H9 (cell line): ENCODE results near the gene DMAP1. TPM values are rescaled to one million over a fixed set of nuclear protein-coding genes. Genes with fewer than 3 reads are reported as not detected.

Experiments
- DNase-seq: peaks from one replicate; pipeline ENCODE4 v3.0.0-alpha.2; 2017
- H2AFZ ChIP-seq: one replicate; pipeline ENCODE4 v1.6.1; 2013; ENCODE audit warnings: mild to moderate bottlenecking, low read length, control low read depth, moderate library complexity
- H2AK5ac ChIP-seq: 2 replicates; pipeline ENCODE4 v1.6.1; 2013; ENCODE audit warnings: low read length, control low read depth, mixed read lengths; ENCODE audit not compliant: insufficient read length
- H2BK120ac ChIP-seq: one replicate; pipeline ENCODE4 v1.6.1; 2013; ENCODE audit warnings: low read depth, mild to moderate bottlenecking, low read length, control low read depth, inconsistent platforms; ENCODE audit not compliant: poor library complexity, severe bottlenecking
- H2BK12ac ChIP-seq: 2 replicates; pipeline ENCODE4 v1.6.1; 2013; ENCODE audit warnings: low read length, control low read depth, mixed read lengths, low read depth; ENCODE audit not compliant: insufficient read length
- H2BK15ac ChIP-seq: 2 replicates; pipeline ENCODE4 v1.6.1; 2013; ENCODE audit warnings: low read depth, low read length, control low read depth
- H2BK20ac ChIP-seq: one replicate; pipeline ENCODE4 v1.6.1; 2013; ENCODE audit warnings: low read depth, mild to moderate bottlenecking, low read length, control low read depth, inconsistent platforms; ENCODE audit not compliant: poor library complexity, severe bottlenecking
- H2BK5ac ChIP-seq: 2 replicates; pipeline ENCODE4 v1.6.1; 2013; ENCODE audit warnings: low read length, control low read depth, mixed read lengths; ENCODE audit not compliant: insufficient read length
- H3K14ac ChIP-seq: 2 replicates; pipeline ENCODE4 v1.6.1; 2013; ENCODE audit warnings: low read length, control low read depth; ENCODE audit not compliant: insufficient read depth
- H3K18ac ChIP-seq: 2 replicates; pipeline ENCODE4 v1.6.1; 2013; ENCODE audit warnings: low read depth, mild to moderate bottlenecking, mixed read lengths, low read length, control low read depth; ENCODE audit not compliant: insufficient read length
- H3K23ac ChIP-seq: 2 replicates; pipeline ENCODE4 v1.6.1; 2013; ENCODE audit warnings: low read length, control low read depth, mixed read lengths, low read depth; ENCODE audit not compliant: insufficient read length
- H3K23me2 ChIP-seq: 2 replicates; pipeline ENCODE4 v1.6.1; 2013; ENCODE audit warnings: low read depth, mild to moderate bottlenecking, mixed read lengths, low read length, control low read depth; ENCODE audit not compliant: insufficient read length, poor library complexity, severe bottlenecking
- H3K27ac ChIP-seq: 2 replicates; pipeline ENCODE4 v1.5.1; 2013; ENCODE audit warnings: low read length, control low read depth, mixed read lengths, low read depth; ENCODE audit not compliant: insufficient read length
- H3K27me3 ChIP-seq: 2 replicates; pipeline ENCODE4 v1.6.1; 2013; ENCODE audit warnings: low read length, control low read depth, inconsistent platforms; ENCODE audit not compliant: insufficient read depth
- H3K4ac ChIP-seq: 2 replicates; pipeline ENCODE4 v1.6.1; 2013; ENCODE audit warnings: low read depth, mild to moderate bottlenecking, control low read depth, inconsistent platforms, low read length, moderate library complexity
- H3K4me1 ChIP-seq: 2 replicates; pipeline ENCODE4 v1.6.1; 2013; ENCODE audit warnings: low read length, control low read depth, inconsistent platforms; ENCODE audit not compliant: insufficient read depth
- H3K4me2 ChIP-seq: 2 replicates; pipeline ENCODE4 v1.6.1; 2013; ENCODE audit warnings: low read length, control low read depth, mixed read lengths; ENCODE audit not compliant: insufficient read length, insufficient read depth
- H3K56ac ChIP-seq: 2 replicates; pipeline ENCODE4 v1.6.1; 2013; ENCODE audit warnings: low read depth, mild to moderate bottlenecking, mixed read lengths, low read length, control low read depth; ENCODE audit not compliant: insufficient read length
- H3K79me1 ChIP-seq: 2 replicates; pipeline ENCODE4 v1.6.1; 2013; ENCODE audit warnings: low read depth, mild to moderate bottlenecking, moderate library complexity, low read length, control low read depth, inconsistent platforms; ENCODE audit not compliant: insufficient read depth, poor library complexity, severe bottlenecking
- H3K79me2 ChIP-seq: 2 replicates; pipeline ENCODE4 v1.6.1; 2013; ENCODE audit warnings: low read length, control low read depth, inconsistent platforms; ENCODE audit not compliant: insufficient read depth
- H3K9ac ChIP-seq: 2 replicates; pipeline ENCODE4 v1.6.1; 2013; ENCODE audit warnings: low read length, control low read depth, mixed read lengths; ENCODE audit not compliant: insufficient read length; ENCODE audit errors: extremely low read depth
- H3K9me3 ChIP-seq: one replicate; pipeline ENCODE4 v1.6.1; 2013; ENCODE audit warnings: low read depth, low read length, inconsistent platforms; ENCODE audit not compliant: control insufficient read depth
- H3T11ph ChIP-seq: one replicate; pipeline ENCODE4 v1.6.1; 2013; ENCODE audit warnings: mild to moderate bottlenecking, low read length, control low read depth, inconsistent platforms
- H4K20me1 ChIP-seq: one replicate; pipeline ENCODE4 v1.6.1; 2013; ENCODE audit not compliant: control insufficient read depth, insufficient read length, insufficient read depth
- H4K5ac ChIP-seq: 2 replicates; pipeline ENCODE4 v1.6.1; 2013; ENCODE audit warnings: low read depth, mild to moderate bottlenecking, mixed read lengths, low read length, control low read depth; ENCODE audit not compliant: insufficient read length
- H4K8ac ChIP-seq: replicated peaks from 2 replicates; pipeline ENCODE4 v1.6.1; 2013; ENCODE audit warnings: low read length, control low read depth, mixed read lengths, low read depth; ENCODE audit not compliant: insufficient read length
- H4K91ac ChIP-seq: 2 replicates; pipeline ENCODE4 v1.6.1; 2013; ENCODE audit warnings: low read depth, mild to moderate bottlenecking, moderate library complexity, mixed read lengths, low read length, control low read depth; ENCODE audit not compliant: insufficient read length
- H3K27ac Mint-ChIP-seq, 3 experiments: 2 replicates in 2 of 3; 3 replicates in 1 of 3; pipeline ENCODE4 v1.8.0; 2020 to 2021; ENCODE audit warnings: mixed read lengths in 3 of 3, mild to moderate bottlenecking in 1 of 3, moderate library complexity in 1 of 3
- H3K27me3 Mint-ChIP-seq: 2 replicates; pipeline ENCODE4 v1.8.0; 2021; ENCODE audit warnings: low read depth, mild to moderate bottlenecking, moderate library complexity, mixed read lengths
- H3K36me3 Mint-ChIP-seq, 3 experiments: 2 replicates in 2 of 3; 3 replicates in 1 of 3; pipeline ENCODE4 v1.8.0; 2020 to 2021; ENCODE audit warnings: low read depth in 3 of 3, mixed read lengths in 3 of 3; ENCODE audit not compliant: insufficient read depth in 1 of 3
- H3K4me1 Mint-ChIP-seq, 2 experiments: 2 replicates each; pipeline ENCODE4 v1.8.0; 2020; ENCODE audit warnings: mixed read lengths in 2 of 2
- H3K4me3 Mint-ChIP-seq, 2 experiments: 2 replicates in 1 of 2; 3 replicates in 1 of 2; pipeline ENCODE4 v1.8.0; 2020 to 2021; ENCODE audit warnings: mild to moderate bottlenecking in 2 of 2, mixed read lengths in 2 of 2, moderate library complexity in 1 of 2
- H3K9me3 Mint-ChIP-seq, 2 experiments: 2 replicates in 1 of 2; 3 replicates in 1 of 2; pipeline ENCODE4 v1.8.0; 2020; ENCODE audit warnings: mild to moderate bottlenecking in 2 of 2, mixed read lengths in 2 of 2, moderate library complexity in 1 of 2
- CTCF ChIP-seq: fragments of 200-600 bp; sonication (generic); conservative IDR thresholded peaks from 3 replicates; pipeline ENCODE4 v1.8.0; 2021; ENCODE audit warnings: antibody characterized with exemption, mild to moderate bottlenecking
- WGBS: extraction: QIAGEN DNeasy Blood & Tissue Kit; methylation state at CpG from one replicate; pipeline ENCODE4 v1.1.7; 2013; ENCODE audit warnings: missing lambda C conversion rate, low lambda C conversion rate, mixed read lengths; ENCODE audit not compliant: insufficient read length; ENCODE audit errors: extremely low coverage; 5-methylcytosine and 5-hydroxymethylcytosine counted together
- total RNA-seq: library from RNA; stranded (reverse); gene quantifications from 2 replicates; pipeline ENCODE4 v1.2.1, GENCODE V29; 2021

DMAP1 gene
- total RNA-seq, 1 experiment from 2014 or later: 55.3 TPM

DNA sequence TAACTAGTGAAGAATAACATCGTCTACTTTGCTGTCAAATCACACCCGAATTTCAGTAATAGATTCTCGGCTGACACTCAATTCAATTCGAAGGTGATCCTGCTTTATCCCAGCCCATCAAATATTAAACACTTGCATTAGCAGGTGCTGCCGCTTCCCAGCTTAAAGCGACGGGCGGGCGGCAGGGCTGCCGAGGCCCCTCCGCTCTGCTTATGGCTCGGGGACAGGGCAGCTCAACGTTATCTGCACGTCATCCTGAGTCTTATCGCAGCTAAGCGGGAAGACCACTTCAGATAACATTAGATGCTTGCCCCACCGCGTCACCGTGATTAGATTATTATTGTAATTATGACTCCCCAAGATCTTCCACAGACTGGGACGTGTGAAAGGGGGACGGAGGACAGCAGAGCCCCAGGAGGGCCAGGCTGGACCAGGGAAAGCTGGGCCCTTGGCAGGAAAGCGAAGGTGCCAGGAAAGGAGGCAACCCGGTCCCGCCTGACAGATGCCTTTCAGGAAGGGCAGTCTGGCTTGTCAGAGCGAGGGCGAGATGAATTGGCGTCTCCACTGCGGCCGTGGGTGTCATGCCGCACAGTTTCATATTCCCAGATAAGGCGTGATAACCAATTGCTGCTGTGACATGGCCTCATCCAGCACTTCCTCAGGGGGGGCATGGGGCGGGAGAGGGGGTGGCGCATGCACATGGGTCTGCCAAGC is 37.0 kb downstream of the DMAP1 start:
- Histone ChIP-seq H3K4me1 (no peaks in the 10 kb centered on the region), H2BK5ac (no peak overlapping the region), H2BK15ac (no peak overlapping the region), H3K9me3 (no peaks in the 10 kb centered on the region), H3K23ac (no peak overlapping the region), H3K56ac (no peak overlapping the region), H4K5ac (no peak overlapping the region), H4K20me1 (no peaks in the 10 kb centered on the region), H3K9ac (no peak overlapping the region), H3K27me3 (no peaks in the 10 kb centered on the region; the same call in 1 of the 2 replicates), H4K8ac (no peak overlapping the region), H3K4me2 (no peak overlapping the region), H3K4ac (no peak overlapping the region), H3K27ac (no peak overlapping the region), H2BK12ac (no peak overlapping the region), H2BK120ac (no peak overlapping the region), H2AFZ (no peak overlapping the region), H3K23me2 (no peaks in the 10 kb centered on the region), H2AK5ac (no peak overlapping the region), H3K18ac (no peak overlapping the region), H3T11ph (no peak overlapping the region), H4K91ac (no peak overlapping the region), H2BK20ac (no peak overlapping the region), H3K14ac (no peak overlapping the region), H3K79me2 (no peaks in the 10 kb centered on the region; the same call in 1 of the 2 replicates), H3K79me1 (no peaks in the 10 kb centered on the region)
- no peak overlapping the region for H3K4me3 Mint-ChIP-seq
- no peak overlapping the region for H3K27ac Mint-ChIP-seq
- peaks cover 2 to 5% (median 2%) of the 10 kb centered on the region in 3 experiments; a peak in 5 of 7 replicates for H3K36me3 Mint-ChIP-seq
- H3K4me1 Mint-ChIP-seq: peaks cover 9 to 13% of the 10 kb centered on the region in 2 experiments; a peak in 3 of 4 replicates
- DNase-seq: no peak
- H3K9me3 Mint-ChIP-seq: no peaks in the 10 kb centered on the region
- H3K27me3 Mint-ChIP-seq: no peaks in the 10 kb centered on the region
- no peak for TF ChIP-seq CTCF
- WGBS: no CpG with 5 or more reads among the region's 33 CpGs
